Stimulated activated CD8-positive, alpha-beta memory T cell treated with anti-CD3 and anti-CD28 coated beads, Interleukin-15, amount 100 ng/mL, for 1 hour (primary cell): ENCODE results near the gene BNIP3.
"Not testable (repeated sequence)": the region's sequence is repeated elsewhere in the genome, so short reads cannot be mapped to it uniquely, and the experiment has no call there.

Experiments
- DNase-seq: peaks from one replicate; pipeline ENCODE4 v3.0.0-alpha.2; 2020; ENCODE audit warnings: low read depth

Gene BNIP3

GRCh38 chr10:132001238-132001972 is 19.7 kb upstream of the BNIP3 start:
- DNase-seq = no peak

GRCh38 chr10:131998845-131999681 is 17.3 kb upstream of the BNIP3 start:
- DNase-seq = no peak

- no peak for DNase-seq
These were observed 16.5 kb upstream of the BNIP3 start for GRCh38 chr10:131998050-131998844.

- DNase-seq = no peak
These were observed 15.8 kb upstream of the BNIP3 start for GRCh38 chr10:131997366-131998049.

- DNase-seq = no peak
These were observed 15.0 kb upstream of the BNIP3 start for GRCh38 chr10:131996466-131997365.

- no peak for DNase-seq
These were observed 12.7 kb upstream of the BNIP3 start for GRCh38 chr10:131994435-131994834.

- DNase-seq = no peak
These were observed 11.6 kb upstream of the BNIP3 start for GRCh38 chr10:131993275-131993674.

- no peak for DNase-seq
These were observed 10.0 kb upstream of the BNIP3 start for GRCh38 chr10:131991726-131992125.

GRCh38 chr10:131987786-131988185 is 6.1 kb upstream of the BNIP3 start:
- not testable (repeated sequence) for DNase-seq

- DNase-seq = not testable (repeated sequence)
These were observed 5.6 kb upstream of the BNIP3 start for GRCh38 chr10:131987301-131987700.

- DNase-seq = not testable (repeated sequence)
These were observed 5.1 kb upstream of the BNIP3 start for GRCh38 chr10:131986851-131987250.

- DNase-seq = no peak
These were observed 2.1 kb upstream of the BNIP3 start for GRCh38 chr10:131983780-131984179.

- no peak for DNase-seq
These were observed 1.1 kb upstream of the BNIP3 start for GRCh38 chr10:131982796-131983195.

GRCh38 chr10:131982185-131982756 is 548 bp upstream of the BNIP3 start:
- no peak for DNase-seq

GRCh38 chr10:131980761-131981428 is 828 bp downstream of the BNIP3 start:
- no peak for DNase-seq

- DNase-seq = no peak
These were observed 1.4 kb downstream of the BNIP3 start for GRCh38 chr10:131980321-131980720.

- DNase-seq = no peak
These were observed 1.9 kb downstream of the BNIP3 start for GRCh38 chr10:131979821-131980270.

GRCh38 chr10:131979336-131979735 is 2.4 kb downstream of the BNIP3 start:
- DNase-seq = no peak

- no peak for DNase-seq
These were observed 2.9 kb downstream of the BNIP3 start for GRCh38 chr10:131978851-131979250.

- no peak for DNase-seq
These were observed 3.4 kb downstream of the BNIP3 start for GRCh38 chr10:131978366-131978765.
